H9 (cell line): ENCODE measurements around the gene SIDT2. TPM values are rescaled to one million over a fixed set of nuclear protein-coding genes. Genes with fewer than 3 reads are reported as not detected.

Experiments used
- DNase-seq: peaks from one replicate; pipeline ENCODE4 v3.0.0-alpha.2; 2017
- H2AFZ ChIP-seq: one replicate; pipeline ENCODE4 v1.6.1; 2013; ENCODE audit warnings: mild to moderate bottlenecking, low read length, control low read depth, moderate library complexity
- H2AK5ac ChIP-seq: 2 replicates; pipeline ENCODE4 v1.6.1; 2013; ENCODE audit warnings: low read length, control low read depth, mixed read lengths; ENCODE audit not compliant: insufficient read length
- H2BK120ac ChIP-seq: one replicate; pipeline ENCODE4 v1.6.1; 2013; ENCODE audit warnings: low read depth, mild to moderate bottlenecking, low read length, control low read depth, inconsistent platforms; ENCODE audit not compliant: poor library complexity, severe bottlenecking
- H2BK12ac ChIP-seq: 2 replicates; pipeline ENCODE4 v1.6.1; 2013; ENCODE audit warnings: low read length, control low read depth, mixed read lengths, low read depth; ENCODE audit not compliant: insufficient read length
- H2BK15ac ChIP-seq: 2 replicates; pipeline ENCODE4 v1.6.1; 2013; ENCODE audit warnings: low read depth, low read length, control low read depth
- H2BK20ac ChIP-seq: one replicate; pipeline ENCODE4 v1.6.1; 2013; ENCODE audit warnings: low read depth, mild to moderate bottlenecking, low read length, control low read depth, inconsistent platforms; ENCODE audit not compliant: poor library complexity, severe bottlenecking
- H2BK5ac ChIP-seq: 2 replicates; pipeline ENCODE4 v1.6.1; 2013; ENCODE audit warnings: low read length, control low read depth, mixed read lengths; ENCODE audit not compliant: insufficient read length
- H3K14ac ChIP-seq: 2 replicates; pipeline ENCODE4 v1.6.1; 2013; ENCODE audit warnings: low read length, control low read depth; ENCODE audit not compliant: insufficient read depth
- H3K18ac ChIP-seq: 2 replicates; pipeline ENCODE4 v1.6.1; 2013; ENCODE audit warnings: low read depth, mild to moderate bottlenecking, mixed read lengths, low read length, control low read depth; ENCODE audit not compliant: insufficient read length
- H3K23ac ChIP-seq: 2 replicates; pipeline ENCODE4 v1.6.1; 2013; ENCODE audit warnings: low read length, control low read depth, mixed read lengths, low read depth; ENCODE audit not compliant: insufficient read length
- H3K23me2 ChIP-seq: 2 replicates; pipeline ENCODE4 v1.6.1; 2013; ENCODE audit warnings: low read depth, mild to moderate bottlenecking, mixed read lengths, low read length, control low read depth; ENCODE audit not compliant: insufficient read length, poor library complexity, severe bottlenecking
- H3K27ac ChIP-seq: 2 replicates; pipeline ENCODE4 v1.5.1; 2013; ENCODE audit warnings: low read length, control low read depth, mixed read lengths, low read depth; ENCODE audit not compliant: insufficient read length
- H3K27me3 ChIP-seq: 2 replicates; pipeline ENCODE4 v1.6.1; 2013; ENCODE audit warnings: low read length, control low read depth, inconsistent platforms; ENCODE audit not compliant: insufficient read depth
- H3K4ac ChIP-seq: 2 replicates; pipeline ENCODE4 v1.6.1; 2013; ENCODE audit warnings: low read depth, mild to moderate bottlenecking, control low read depth, inconsistent platforms, low read length, moderate library complexity
- H3K4me1 ChIP-seq: 2 replicates; pipeline ENCODE4 v1.6.1; 2013; ENCODE audit warnings: low read length, control low read depth, inconsistent platforms; ENCODE audit not compliant: insufficient read depth
- H3K4me2 ChIP-seq: 2 replicates; pipeline ENCODE4 v1.6.1; 2013; ENCODE audit warnings: low read length, control low read depth, mixed read lengths; ENCODE audit not compliant: insufficient read length, insufficient read depth
- H3K56ac ChIP-seq: 2 replicates; pipeline ENCODE4 v1.6.1; 2013; ENCODE audit warnings: low read depth, mild to moderate bottlenecking, mixed read lengths, low read length, control low read depth; ENCODE audit not compliant: insufficient read length
- H3K79me1 ChIP-seq: 2 replicates; pipeline ENCODE4 v1.6.1; 2013; ENCODE audit warnings: low read depth, mild to moderate bottlenecking, moderate library complexity, low read length, control low read depth, inconsistent platforms; ENCODE audit not compliant: insufficient read depth, poor library complexity, severe bottlenecking
- H3K79me2 ChIP-seq: 2 replicates; pipeline ENCODE4 v1.6.1; 2013; ENCODE audit warnings: low read length, control low read depth, inconsistent platforms; ENCODE audit not compliant: insufficient read depth
- H3K9ac ChIP-seq: 2 replicates; pipeline ENCODE4 v1.6.1; 2013; ENCODE audit warnings: low read length, control low read depth, mixed read lengths; ENCODE audit not compliant: insufficient read length; ENCODE audit errors: extremely low read depth
- H3K9me3 ChIP-seq: one replicate; pipeline ENCODE4 v1.6.1; 2013; ENCODE audit warnings: low read depth, low read length, inconsistent platforms; ENCODE audit not compliant: control insufficient read depth
- H3T11ph ChIP-seq: one replicate; pipeline ENCODE4 v1.6.1; 2013; ENCODE audit warnings: mild to moderate bottlenecking, low read length, control low read depth, inconsistent platforms
- H4K20me1 ChIP-seq: one replicate; pipeline ENCODE4 v1.6.1; 2013; ENCODE audit not compliant: control insufficient read depth, insufficient read length, insufficient read depth
- H4K5ac ChIP-seq: 2 replicates; pipeline ENCODE4 v1.6.1; 2013; ENCODE audit warnings: low read depth, mild to moderate bottlenecking, mixed read lengths, low read length, control low read depth; ENCODE audit not compliant: insufficient read length
- H4K8ac ChIP-seq: replicated peaks from 2 replicates; pipeline ENCODE4 v1.6.1; 2013; ENCODE audit warnings: low read length, control low read depth, mixed read lengths, low read depth; ENCODE audit not compliant: insufficient read length
- H4K91ac ChIP-seq: 2 replicates; pipeline ENCODE4 v1.6.1; 2013; ENCODE audit warnings: low read depth, mild to moderate bottlenecking, moderate library complexity, mixed read lengths, low read length, control low read depth; ENCODE audit not compliant: insufficient read length
- H3K27ac Mint-ChIP-seq, 3 experiments: 2 replicates in 2 of 3; 3 replicates in 1 of 3; pipeline ENCODE4 v1.8.0; 2020 to 2021; ENCODE audit warnings: mixed read lengths in 3 of 3, mild to moderate bottlenecking in 1 of 3, moderate library complexity in 1 of 3
- H3K27me3 Mint-ChIP-seq: 2 replicates; pipeline ENCODE4 v1.8.0; 2021; ENCODE audit warnings: low read depth, mild to moderate bottlenecking, moderate library complexity, mixed read lengths
- H3K36me3 Mint-ChIP-seq, 3 experiments: 2 replicates in 2 of 3; 3 replicates in 1 of 3; pipeline ENCODE4 v1.8.0; 2020 to 2021; ENCODE audit warnings: low read depth in 3 of 3, mixed read lengths in 3 of 3; ENCODE audit not compliant: insufficient read depth in 1 of 3
- H3K4me1 Mint-ChIP-seq, 2 experiments: 2 replicates each; pipeline ENCODE4 v1.8.0; 2020; ENCODE audit warnings: mixed read lengths in 2 of 2
- H3K4me3 Mint-ChIP-seq, 2 experiments: 2 replicates in 1 of 2; 3 replicates in 1 of 2; pipeline ENCODE4 v1.8.0; 2020 to 2021; ENCODE audit warnings: mild to moderate bottlenecking in 2 of 2, mixed read lengths in 2 of 2, moderate library complexity in 1 of 2
- H3K9me3 Mint-ChIP-seq, 2 experiments: 2 replicates in 1 of 2; 3 replicates in 1 of 2; pipeline ENCODE4 v1.8.0; 2020; ENCODE audit warnings: mild to moderate bottlenecking in 2 of 2, mixed read lengths in 2 of 2, moderate library complexity in 1 of 2
- WGBS: extraction: QIAGEN DNeasy Blood & Tissue Kit; methylation state at CpG from one replicate; pipeline ENCODE4 v1.1.7; 2013; ENCODE audit warnings: missing lambda C conversion rate, low lambda C conversion rate, mixed read lengths; ENCODE audit not compliant: insufficient read length; ENCODE audit errors: extremely low coverage; 5-methylcytosine and 5-hydroxymethylcytosine counted together
- total RNA-seq: library from RNA; stranded (reverse); gene quantifications from 2 replicates; pipeline ENCODE4 v1.2.1, GENCODE V29; 2021
- TF ChIP-seq, protein P1 (sequence below): fragments of 200-600 bp; sonication (generic); conservative IDR thresholded peaks from 3 replicates; pipeline ENCODE4 v1.8.0; 2021; ENCODE audit warnings: antibody characterized with exemption, mild to moderate bottlenecking

The SIDT2 gene
- total RNA-seq, 1 experiment from 2014 or later: 18.3 TPM

GRCh38 chr11:117188620-117189081, 10.1 kb downstream of the SIDT2 start:
- Histone ChIP-seq H4K91ac (no peak overlapping the region), H3K23me2 (no peaks in the 10 kb centered on the region), H3K9ac (no peak overlapping the region), H2BK15ac (no peak overlapping the region), H2AFZ (no peak overlapping the region), H3K56ac (no peak overlapping the region), H2AK5ac (no peak overlapping the region), H3K14ac (no peak overlapping the region), H3K27me3 (no peaks in the 10 kb centered on the region), H3K79me2 (no peaks in the 10 kb centered on the region), H3K79me1 (no peaks in the 10 kb centered on the region), H3T11ph (no peak overlapping the region), H2BK120ac (no peak overlapping the region), H2BK20ac (no peak overlapping the region), H2BK12ac (no peak overlapping the region), H3K23ac (no peak overlapping the region), H4K20me1 (no peaks in the 10 kb centered on the region), H2BK5ac (no peak overlapping the region), H3K27ac (no peak overlapping the region), H3K4ac (no peak overlapping the region), H3K18ac (no peak overlapping the region), H3K4me2 (no peak overlapping the region), H4K5ac (no peak overlapping the region), H4K8ac (no peak overlapping the region), H3K9me3 (no peaks in the 10 kb centered on the region), H3K4me1 (no peaks in the 10 kb centered on the region)
- no peak for DNase-seq
- H3K27me3 Mint-ChIP-seq: no peaks in the 10 kb centered on the region
- no peaks in the 10 kb centered on the region for H3K9me3 Mint-ChIP-seq
- H3K4me3 Mint-ChIP-seq: no peak overlapping the region
- no CpG with 5 or more reads among the region's 20 CpGs for WGBS
- no peak overlapping the region for H3K27ac Mint-ChIP-seq
- H3K4me1 Mint-ChIP-seq: no peaks in the 10 kb centered on the region; a peak in 1 of 4 replicates
- TF ChIP-seq, protein P1, sequence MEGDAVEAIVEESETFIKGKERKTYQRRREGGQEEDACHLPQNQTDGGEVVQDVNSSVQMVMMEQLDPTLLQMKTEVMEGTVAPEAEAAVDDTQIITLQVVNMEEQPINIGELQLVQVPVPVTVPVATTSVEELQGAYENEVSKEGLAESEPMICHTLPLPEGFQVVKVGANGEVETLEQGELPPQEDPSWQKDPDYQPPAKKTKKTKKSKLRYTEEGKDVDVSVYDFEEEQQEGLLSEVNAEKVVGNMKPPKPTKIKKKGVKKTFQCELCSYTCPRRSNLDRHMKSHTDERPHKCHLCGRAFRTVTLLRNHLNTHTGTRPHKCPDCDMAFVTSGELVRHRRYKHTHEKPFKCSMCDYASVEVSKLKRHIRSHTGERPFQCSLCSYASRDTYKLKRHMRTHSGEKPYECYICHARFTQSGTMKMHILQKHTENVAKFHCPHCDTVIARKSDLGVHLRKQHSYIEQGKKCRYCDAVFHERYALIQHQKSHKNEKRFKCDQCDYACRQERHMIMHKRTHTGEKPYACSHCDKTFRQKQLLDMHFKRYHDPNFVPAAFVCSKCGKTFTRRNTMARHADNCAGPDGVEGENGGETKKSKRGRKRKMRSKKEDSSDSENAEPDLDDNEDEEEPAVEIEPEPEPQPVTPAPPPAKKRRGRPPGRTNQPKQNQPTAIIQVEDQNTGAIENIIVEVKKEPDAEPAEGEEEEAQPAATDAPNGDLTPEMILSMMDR: no peak
- H3K36me3 Mint-ChIP-seq: peaks cover 3 to 46% (median 30%) of the 10 kb centered on the region in 3 experiments; a peak in 6 of 7 replicates
